Erythroblast (primary cell): Measurements from ENCODE around the gene A3GALT2.

ENCODE experiments used
- GATA1 ChIP-seq: IDR thresholded peaks from 2 replicates; pipeline ENCODE4 v1.6.1; 2011; ENCODE audit warnings: low read depth, mild to moderate bottlenecking, control low read depth, low read length, moderate library complexity
- POLR2A ChIP-seq: IDR thresholded peaks from 2 replicates; pipeline ENCODE4 v1.6.1; 2011; ENCODE audit warnings: mild to moderate bottlenecking, low read length

DNA sequence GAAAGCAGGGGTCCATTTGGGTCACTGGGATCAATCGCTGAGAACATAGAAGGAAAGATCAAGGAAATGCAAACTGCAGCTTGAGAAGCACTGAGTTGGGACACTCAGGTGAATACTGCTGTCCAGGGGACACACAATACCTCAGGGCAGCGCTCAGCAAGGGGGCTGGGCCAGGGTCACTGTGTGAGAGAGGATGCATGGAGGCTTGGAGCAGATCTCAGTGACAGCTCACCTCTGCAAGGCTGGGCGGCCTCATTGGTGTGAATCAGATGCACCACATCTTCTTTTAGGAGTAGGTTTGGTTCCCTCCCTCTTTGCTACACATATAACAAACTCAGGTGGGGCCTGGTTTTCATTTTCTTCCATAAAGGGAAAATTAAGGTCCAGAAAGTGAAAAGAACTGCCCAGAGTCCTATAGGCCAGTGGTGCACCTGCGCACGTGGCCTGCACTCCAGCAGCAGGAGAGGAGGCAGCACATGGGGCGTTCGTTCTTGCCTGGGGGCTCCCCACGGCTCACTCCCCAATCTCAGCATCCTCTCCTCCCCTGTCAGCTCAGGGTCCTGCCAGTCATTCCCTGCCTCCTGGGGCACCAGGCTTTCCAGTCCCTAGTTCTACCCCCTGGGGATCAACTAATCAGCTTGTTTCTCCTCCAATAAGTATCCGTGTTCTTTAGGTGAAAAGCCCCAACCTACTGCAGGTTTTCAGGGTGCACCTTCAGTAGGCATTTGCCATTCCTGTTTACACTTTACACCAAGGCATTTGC is 1.5 kb downstream of the A3GALT2 start:
- TF ChIP-seq POLR2A (no peak), GATA1 (no peak)
